HEK293 (cell line): ENCODE data around the gene GNS.

ENCODE experiments used
- YY2 ChIP-seq: fragments of 450-650 bp; formaldehyde crosslinking; IDR thresholded peaks from 2 replicates; pipeline ENCODE4 v1.5.1; 2016; ENCODE audit warnings: missing biosample characterization, missing genetic modification characterization
- ZNF148 ChIP-seq: fragments of 450-650 bp; formaldehyde crosslinking; IDR thresholded peaks from 2 replicates; pipeline ENCODE4 v1.5.0; 2017; ENCODE audit warnings: missing biosample characterization, missing genetic modification characterization, borderline replicate concordance
- ZNF174 ChIP-seq: fragments of 450-650 bp; formaldehyde crosslinking; IDR thresholded peaks from 2 replicates; pipeline ENCODE4 v1.5.0; 2017; ENCODE audit warnings: missing biosample characterization, mild to moderate bottlenecking, missing genetic modification characterization
- ZNF416 ChIP-seq: fragments of 450-650 bp; formaldehyde crosslinking; IDR thresholded peaks from 2 replicates; pipeline ENCODE4 v1.5.1; 2016; ENCODE audit warnings: missing biosample characterization, missing genetic modification characterization
- ZNF792 ChIP-seq: fragments of 450-650 bp; formaldehyde crosslinking; IDR thresholded peaks from 2 replicates; pipeline ENCODE4 v1.5.1; 2016; ENCODE audit warnings: missing biosample characterization, missing genetic modification characterization
- TF ChIP-seq, protein P1 (sequence below): fragments of 450-650 bp; formaldehyde crosslinking; IDR thresholded peaks from 2 replicates; pipeline ENCODE4 v1.5.1; 2016; ENCODE audit warnings: missing biosample characterization, missing genetic modification characterization

GRCh38 chr12:64706306-64706705 is 52.9 kb downstream of the GNS start:
- TF ChIP-seq ZNF174 (no peak), YY2 (tag by site-specific recombination) (no peak), ZNF148 (tag by site-specific recombination) (no peak), ZNF416 (no peak), ZNF792 (no peak)
- TF ChIP-seq, protein P1, sequence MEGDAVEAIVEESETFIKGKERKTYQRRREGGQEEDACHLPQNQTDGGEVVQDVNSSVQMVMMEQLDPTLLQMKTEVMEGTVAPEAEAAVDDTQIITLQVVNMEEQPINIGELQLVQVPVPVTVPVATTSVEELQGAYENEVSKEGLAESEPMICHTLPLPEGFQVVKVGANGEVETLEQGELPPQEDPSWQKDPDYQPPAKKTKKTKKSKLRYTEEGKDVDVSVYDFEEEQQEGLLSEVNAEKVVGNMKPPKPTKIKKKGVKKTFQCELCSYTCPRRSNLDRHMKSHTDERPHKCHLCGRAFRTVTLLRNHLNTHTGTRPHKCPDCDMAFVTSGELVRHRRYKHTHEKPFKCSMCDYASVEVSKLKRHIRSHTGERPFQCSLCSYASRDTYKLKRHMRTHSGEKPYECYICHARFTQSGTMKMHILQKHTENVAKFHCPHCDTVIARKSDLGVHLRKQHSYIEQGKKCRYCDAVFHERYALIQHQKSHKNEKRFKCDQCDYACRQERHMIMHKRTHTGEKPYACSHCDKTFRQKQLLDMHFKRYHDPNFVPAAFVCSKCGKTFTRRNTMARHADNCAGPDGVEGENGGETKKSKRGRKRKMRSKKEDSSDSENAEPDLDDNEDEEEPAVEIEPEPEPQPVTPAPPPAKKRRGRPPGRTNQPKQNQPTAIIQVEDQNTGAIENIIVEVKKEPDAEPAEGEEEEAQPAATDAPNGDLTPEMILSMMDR (tag by site-specific recombination), result no peak
